ENCODE measurements around the gene INHBB.

DNA sequence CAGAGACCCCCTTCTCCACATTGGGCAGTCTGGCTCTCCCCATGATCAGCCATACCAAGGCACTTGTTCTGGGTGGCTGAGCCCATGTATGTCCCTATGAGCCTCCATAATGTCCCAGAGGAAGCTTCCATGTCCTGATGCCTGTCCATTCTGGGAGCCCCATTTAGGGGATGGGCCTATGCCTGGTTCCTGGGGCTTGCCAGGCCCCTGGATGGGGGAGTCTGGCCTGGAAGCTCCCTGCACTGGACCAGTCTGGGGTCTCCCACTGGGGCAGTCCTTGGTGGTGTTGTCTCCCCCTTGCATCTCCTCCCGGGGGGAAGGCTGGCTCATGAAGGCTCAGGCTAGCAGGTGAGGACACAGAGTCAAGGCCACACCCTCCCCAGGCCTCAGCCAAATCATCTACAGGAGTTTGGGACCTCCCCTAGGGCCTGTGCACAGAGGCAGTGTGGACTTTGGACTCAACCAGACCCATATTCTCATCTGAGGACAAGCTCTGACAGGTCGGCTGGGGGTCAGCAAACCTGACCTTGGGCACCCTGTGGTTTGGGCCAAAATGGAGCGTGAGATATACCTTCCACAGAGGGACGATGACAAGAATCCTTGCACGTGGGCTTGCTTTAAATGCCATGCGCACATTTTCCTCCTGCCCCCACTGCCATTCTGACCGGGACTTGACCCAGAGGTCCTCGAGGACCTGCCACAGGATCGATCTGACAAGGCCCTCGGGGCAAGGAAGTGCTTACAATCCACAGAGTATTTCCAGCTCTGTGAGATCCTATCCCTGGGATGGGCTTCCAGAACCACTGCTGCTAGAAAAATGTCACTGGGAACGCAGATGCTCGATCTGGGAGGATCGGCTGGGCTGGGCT lies 38.8 kb downstream of the INHBB start:
- TF ChIP-seq, protein P1, sequence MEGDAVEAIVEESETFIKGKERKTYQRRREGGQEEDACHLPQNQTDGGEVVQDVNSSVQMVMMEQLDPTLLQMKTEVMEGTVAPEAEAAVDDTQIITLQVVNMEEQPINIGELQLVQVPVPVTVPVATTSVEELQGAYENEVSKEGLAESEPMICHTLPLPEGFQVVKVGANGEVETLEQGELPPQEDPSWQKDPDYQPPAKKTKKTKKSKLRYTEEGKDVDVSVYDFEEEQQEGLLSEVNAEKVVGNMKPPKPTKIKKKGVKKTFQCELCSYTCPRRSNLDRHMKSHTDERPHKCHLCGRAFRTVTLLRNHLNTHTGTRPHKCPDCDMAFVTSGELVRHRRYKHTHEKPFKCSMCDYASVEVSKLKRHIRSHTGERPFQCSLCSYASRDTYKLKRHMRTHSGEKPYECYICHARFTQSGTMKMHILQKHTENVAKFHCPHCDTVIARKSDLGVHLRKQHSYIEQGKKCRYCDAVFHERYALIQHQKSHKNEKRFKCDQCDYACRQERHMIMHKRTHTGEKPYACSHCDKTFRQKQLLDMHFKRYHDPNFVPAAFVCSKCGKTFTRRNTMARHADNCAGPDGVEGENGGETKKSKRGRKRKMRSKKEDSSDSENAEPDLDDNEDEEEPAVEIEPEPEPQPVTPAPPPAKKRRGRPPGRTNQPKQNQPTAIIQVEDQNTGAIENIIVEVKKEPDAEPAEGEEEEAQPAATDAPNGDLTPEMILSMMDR (IDR thresholded peaks at IDR 0.05): no peak
- TF ChIP-seq POLR2AphosphoS5 (IDR thresholded peaks at IDR 0.05): no peak
- no peak for TF ChIP-seq POLR2A (IDR thresholded peaks at IDR 0.05)
- TF ChIP-seq EP300 (IDR thresholded peaks at IDR 0.05): no peak
